ENCODE data around the gene STX12.
A peak's percentile ranks its signal among the peaks of the same experiment; 100 is the strongest.
"Not testable (repeated sequence)": the region's sequence is repeated elsewhere in the genome, so short reads cannot be mapped to it uniquely, and the experiment has no call there.

Gene STX12

GRCh38 chr1:27776276-27776675, 3.3 kb downstream of the STX12 start:
- not testable (repeated sequence) for DNase-seq

GRCh38 chr1:27778056-27778455, 5.0 kb downstream of the STX12 start:
- DNase-seq: no peak

- peak; percentile 13 to 24 for DNase-seq
Observed at GRCh38 chr1:27779122-27779521, 6.1 kb downstream of the STX12 start.

DNA sequence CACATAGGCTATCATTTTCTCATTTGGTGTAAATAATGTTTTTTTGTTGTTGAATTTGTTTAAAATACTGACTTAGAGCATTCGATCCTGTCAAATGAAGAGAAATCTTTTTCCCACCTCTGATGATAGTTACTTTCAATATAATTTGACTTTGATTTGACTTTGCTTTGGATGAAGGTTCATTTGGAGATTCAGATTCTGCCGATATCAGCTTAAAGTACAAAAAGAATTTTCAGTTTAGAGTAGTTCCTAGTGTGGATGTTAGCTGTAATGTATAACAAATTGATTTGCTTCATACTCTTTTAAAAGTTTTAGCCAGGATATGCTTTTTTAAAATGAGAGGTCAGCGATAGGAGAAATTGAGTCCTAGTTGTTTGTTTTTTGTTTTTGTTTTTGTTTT, 9.9 kb downstream of the STX12 start:
- DNase-seq: no peak

DNA sequence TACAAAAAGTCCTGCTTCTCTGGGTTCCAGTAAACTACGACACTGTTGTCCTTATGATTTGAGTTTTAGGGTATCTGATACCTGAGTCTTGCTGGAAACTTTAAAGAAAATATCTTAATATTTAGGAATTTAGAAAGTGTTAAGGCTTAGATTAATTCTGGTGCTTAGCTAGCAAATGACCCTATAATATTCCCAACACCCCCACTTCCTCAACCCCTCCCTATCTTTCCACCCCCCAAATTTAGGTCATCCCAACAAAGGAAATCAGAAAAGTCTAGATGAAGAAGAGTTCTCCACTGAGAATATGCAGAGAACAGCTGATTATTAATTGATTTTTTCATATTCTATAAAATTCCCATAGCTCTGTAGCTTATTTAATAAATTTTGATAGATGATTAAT, 11.7 kb downstream of the STX12 start:
- no peak for DNase-seq

DNA sequence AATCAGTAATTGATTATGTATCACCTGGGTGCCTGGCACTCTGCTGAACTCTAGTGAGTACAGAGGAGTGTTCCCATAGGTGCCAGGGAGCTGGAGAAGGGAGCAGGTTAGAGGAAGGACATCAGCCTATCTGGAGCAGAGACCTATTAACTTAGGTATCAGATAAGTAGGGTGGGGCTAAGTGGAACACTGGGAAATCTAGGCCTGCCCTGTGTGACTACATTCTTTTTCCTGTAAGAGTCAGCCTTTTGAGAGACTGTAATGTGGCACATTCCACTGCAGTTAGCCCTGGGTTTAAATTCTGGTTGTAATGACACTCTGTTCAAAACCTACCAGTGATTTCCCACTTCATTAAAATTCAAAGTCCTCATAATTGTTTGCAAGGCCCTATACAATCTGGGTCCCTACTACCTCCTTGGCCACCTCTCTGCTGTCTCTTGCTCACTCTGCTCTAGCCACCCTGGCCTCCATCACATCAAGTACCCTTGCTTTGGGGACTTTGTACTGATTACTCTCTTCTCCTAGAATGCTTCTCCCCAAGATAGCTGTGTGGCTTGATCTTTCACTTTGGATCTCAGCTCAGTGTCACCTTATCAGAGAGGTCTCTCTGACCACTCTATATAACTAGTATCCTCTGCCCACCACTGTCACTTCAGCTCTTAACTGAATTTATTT, 12.9 kb downstream of the STX12 start:
- DNase-seq: no peak

- DNase-seq: peak in 1 of 2 donors; percentile 22
Observed at GRCh38 chr1:27787895-27788294, 14.9 kb downstream of the STX12 start.

- peak; percentile 60 for DNase-seq
Observed at GRCh38 chr1:27789540-27790041, 16.6 kb downstream of the STX12 start.

- not testable (repeated sequence) for DNase-seq
Observed at GRCh38 chr1:27790270-27790669, 17.3 kb downstream of the STX12 start.

DNA sequence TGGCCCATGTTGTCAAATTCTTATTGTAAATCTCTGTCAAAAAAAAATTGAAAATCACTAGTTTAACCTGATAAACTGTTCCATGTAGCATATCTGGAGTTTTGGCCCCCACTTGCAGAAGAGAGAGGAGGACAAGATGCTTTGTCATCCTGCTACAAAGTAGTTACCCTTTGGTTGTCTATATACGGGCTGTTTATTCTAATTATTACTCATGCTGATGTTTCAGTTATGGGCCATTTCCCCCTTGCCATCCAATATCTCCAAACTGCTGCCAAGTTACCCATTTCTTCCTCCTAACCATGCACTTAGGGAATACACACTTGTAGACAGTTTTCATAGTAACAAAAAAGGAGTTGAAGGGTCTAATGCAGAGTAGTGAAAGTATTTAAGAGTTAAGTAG, 22.6 kb downstream of the STX12 start:
- no peak for DNase-seq

DNA sequence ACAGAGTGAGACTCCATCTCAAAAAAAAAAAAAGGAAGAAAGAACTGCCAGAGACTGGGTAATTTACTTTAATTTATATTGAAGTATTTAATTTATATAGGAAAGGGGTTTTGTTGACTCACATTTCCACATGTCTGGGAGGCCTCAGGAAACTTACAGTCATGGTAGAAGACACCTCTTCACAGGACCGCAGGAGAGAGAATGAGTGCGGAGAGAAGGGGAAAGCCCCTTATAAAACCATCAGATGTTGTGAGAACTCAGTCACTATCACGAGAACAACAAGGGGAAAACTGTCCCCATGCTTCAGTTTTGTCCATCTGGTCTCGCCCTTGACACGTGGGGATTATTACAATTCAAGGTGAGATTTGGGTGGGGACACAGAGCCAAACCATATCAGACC, 31.8 kb downstream of the STX12 start:
- DNase-seq: no peak

DNA sequence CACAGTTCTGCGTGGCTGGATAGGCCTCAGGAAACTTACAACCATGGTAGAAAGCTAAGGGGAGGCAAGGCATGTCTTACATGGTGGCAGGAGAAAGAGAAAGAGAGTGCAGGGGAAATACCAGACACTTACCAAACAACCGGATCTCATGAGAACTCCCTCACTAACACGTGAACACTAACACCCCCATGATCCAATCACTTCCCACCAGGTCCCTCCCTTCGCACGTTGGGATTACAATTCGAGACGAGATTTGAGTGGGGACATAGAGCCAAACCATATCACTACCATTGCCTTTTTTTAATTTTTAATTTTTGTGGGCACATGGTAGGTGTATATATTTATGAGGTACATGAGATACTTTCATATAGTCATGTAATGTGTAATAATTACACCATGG, 33.7 kb downstream of the STX12 start:
- no peak for DNase-seq

GRCh38 chr1:27807385-27807784, 34.4 kb downstream of the STX12 start:
- DNase-seq: no peak

GRCh38 chr1:27808131-27808530, 35.1 kb downstream of the STX12 start:
- not testable (repeated sequence) for DNase-seq

- peak; percentile 16 to 55 for DNase-seq
Observed at GRCh38 chr1:27809883-27810282, 36.9 kb downstream of the STX12 start.

DNA sequence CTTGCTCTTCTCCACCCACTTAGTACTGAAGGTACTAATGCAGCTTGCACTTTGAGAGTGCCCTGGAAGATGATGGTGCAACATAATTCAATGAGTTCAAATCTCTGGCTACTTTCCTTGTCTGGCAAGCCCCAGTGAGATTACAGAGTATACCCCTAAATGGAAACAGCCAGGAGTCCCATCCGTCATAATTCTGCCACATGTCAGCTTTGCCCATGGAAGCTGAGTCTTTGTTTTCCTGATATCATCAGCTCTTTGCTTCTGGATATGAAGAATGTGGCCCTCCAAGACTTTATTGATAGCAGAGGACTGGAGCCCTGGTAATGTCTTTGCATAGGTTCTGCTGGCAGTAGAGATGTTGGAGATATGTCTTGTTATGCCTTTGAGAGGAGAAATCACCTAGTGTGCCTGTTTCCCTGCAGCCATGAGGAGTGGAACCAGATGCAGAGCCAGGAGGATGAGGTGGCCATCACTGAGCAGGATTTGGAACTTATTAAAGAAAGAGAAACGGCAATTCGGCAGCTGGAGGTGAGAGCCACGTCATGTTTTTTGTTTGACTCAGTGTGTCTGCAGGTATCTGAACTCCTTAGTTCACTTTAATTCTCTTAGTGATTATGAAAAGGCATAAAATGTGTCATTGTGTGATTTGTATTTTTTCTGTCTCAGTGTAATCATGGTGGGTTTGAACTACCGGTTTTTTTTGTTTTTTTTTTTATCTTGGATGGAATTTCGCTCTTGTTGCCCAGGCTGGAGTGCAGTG, 38.9 kb downstream of the STX12 start:
- no peak for DNase-seq

- DNase-seq: no peak
Observed at GRCh38 chr1:27816921-27817630, 44.1 kb downstream of the STX12 start.

DNA sequence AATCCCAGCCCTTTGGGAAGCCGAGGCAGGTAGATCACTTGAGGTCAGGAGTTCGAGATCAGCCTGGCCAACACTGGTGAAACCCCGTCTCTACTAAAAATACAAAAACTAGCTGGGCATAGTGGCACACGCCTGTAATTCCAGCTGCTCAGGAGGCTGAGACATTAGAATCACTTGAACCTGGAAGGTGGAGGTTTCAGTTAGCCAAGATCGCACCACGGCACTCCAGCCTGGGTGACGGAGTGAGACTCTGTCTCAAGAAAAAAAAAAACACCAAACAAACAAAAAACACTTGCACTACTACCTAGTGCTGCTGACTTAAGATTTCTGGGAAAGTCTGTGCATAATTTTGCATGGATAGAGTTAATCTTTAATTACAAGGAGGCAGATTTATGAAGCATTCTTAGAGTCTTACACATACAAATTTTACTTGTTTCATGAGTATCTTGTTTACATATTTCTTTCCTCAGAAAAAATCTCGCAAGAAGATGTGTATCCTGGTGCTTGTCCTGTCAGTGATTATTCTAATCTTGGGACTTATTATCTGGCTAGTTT, 48.8 kb downstream of the STX12 start:
- DNase-seq: no peak

DNA sequence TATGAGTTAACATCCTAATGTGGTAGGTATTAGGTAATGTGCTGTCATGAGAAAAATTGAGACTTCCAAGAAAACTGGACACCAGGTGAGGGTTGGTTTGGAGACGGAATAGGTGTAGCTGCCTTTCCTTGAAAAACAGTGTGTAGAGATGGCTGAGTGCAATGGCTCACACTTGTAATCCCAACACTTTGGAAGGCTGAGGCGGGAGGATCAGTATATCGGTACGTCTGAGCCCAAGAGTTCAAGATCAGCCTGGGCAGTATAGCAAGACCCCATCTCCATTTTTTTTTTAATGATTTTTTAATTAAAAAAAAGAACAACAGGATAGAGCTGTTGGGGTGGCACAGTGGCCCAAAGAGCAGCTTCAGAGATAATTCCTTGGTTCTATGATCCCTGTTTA, 50.8 kb downstream of the STX12 start:
- no peak for DNase-seq

DNA sequence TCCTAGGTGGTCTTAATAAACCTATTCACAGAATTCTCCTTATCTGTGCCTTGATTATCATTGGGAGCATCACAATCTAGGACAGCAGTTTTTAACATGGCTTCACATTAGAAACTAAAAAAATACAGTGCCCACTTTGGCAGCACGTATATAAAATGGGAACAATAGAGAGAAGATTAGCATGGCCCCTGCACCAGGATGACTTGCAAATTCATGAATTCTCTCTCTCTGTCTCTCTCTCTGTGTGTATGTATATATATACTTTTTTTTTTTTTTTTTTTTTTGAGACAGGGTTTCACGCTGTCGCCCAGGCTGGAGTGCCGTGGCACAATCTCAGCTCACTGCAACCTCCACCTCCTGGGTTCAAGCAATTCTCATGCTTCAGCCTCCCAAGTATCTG, 51.4 kb downstream of the STX12 start:
- DNase-seq: no peak

- not testable (repeated sequence) for DNase-seq
Observed at GRCh38 chr1:27829339-27829960, 56.4 kb downstream of the STX12 start.

DNA sequence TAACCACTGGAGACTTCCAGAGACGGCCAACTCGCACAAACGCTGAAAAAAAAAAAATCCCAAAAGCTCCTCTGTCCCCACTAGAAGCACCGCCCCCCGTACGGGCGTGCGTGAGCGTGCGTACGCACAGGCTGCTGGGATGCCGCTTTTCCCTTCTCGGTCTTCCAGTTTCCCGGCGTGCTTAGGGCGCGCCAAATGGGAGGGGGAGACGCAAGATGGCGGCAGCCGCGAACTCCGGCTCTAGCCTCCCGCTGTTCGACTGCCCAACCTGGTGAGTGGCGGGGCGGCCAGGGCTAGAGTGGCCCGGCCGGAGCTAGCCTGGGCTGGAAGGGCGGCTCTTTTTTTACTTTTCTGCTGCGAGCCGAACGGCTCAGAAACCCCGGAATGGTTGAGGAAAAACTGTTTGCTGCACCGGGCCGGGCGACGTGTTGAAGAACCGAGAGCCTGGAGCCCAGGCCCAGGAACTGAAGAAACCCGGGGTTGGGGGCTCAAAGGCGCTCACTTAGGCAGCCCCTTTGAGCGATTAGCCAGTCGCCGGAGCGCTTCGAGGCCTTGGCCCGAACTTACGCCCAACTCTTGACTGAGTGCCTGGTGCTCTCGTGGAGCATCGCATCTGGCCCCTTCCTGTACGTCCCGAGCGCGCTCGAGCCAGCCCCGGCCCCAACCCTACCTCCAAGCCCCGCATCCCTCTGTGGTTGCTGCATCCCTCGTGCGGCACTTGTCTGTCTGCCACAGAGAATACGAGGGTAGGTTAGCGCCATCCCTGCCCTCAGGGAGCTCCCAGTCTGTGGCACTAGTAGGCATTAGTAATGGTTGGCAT, 57.8 kb downstream of the STX12 start, which contains the start of gene PPP1R8:
TSS of gene PPP1R8 (plus strand) at position 162 of the 820 bp plus-strand sequence. CDS start at position 216, 54 bp downstream.
- DNase-seq: peak; percentile 93 to 94
